AG04449 (cell line): ENCODE measurements around the gene ZNF432.
"Not testable (repeated sequence)": the region's sequence is repeated elsewhere in the genome, so short reads cannot be mapped to it uniquely, and the experiment has no call there.

Experiments used
- CTCF ChIA-PET: fragments of 350-600 bp; formaldehyde crosslinking; extraction: SDS; loops from one replicate; lab custom pipeline; 2021; ENCODE audit warnings: antibody characterized with exemption; lab: Yijun Ruan, JAX
- POLR2A ChIA-PET: fragments of 400-600, 350-600 bp; formaldehyde crosslinking; extraction: SDS; loops from one replicate; lab custom pipeline; 2020; ENCODE audit warnings: antibody characterized with exemption, inconsistent platforms; lab: Yijun Ruan, JAX
- DNase-seq: peaks from one replicate; pipeline ENCODE4 v3.0.0-alpha.2; 2010; ENCODE audit warnings: low read depth, low spot score
- H3K4me3 ChIP-seq: 2 replicates; pipeline ENCODE4 v1.5.1; 2011; ENCODE audit warnings: low read depth, mild to moderate bottlenecking, control low read depth, low read length
- CTCF ChIP-seq: IDR thresholded peaks from one replicate; pipeline ENCODE4 v1.5.1; 2011; ENCODE audit warnings: mild to moderate bottlenecking, moderate library complexity, low read length, control low read depth, inconsistent platforms; ENCODE audit not compliant: insufficient read depth; ENCODE audit errors: missing control alignments

The ZNF432 gene

DNA sequence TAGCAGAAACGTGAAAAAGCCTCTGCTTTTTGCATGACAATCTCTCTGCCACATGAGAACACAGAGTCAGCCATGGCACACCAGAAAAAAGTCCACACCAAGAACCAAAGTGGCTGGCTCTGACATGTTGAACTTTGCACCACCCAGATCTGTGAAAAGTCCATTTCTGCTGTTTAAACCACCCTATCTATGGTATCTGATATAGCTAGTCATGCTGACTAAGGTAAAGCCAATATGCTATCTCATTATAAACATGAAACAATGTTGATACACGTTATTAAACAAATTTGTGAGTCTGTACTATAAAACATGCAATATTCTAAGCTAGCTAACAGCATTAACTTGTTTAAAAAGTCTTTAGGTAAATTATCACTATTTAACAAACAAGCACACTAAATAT, 21.0 kb upstream of the ZNF432 start:
- ChIA-PET CTCF (no interaction called here), POLR2A (no interaction called here)
- no peak for DNase-seq
- no peak for TF ChIP-seq CTCF
- H3K4me3 ChIP-seq, result no peak overlapping the region

GRCh38 chr19:52066258-52066863, 17.7 kb upstream of the ZNF432 start:
- ChIA-PET CTCF (no interaction called here), POLR2A (no interaction called here)
- H3K4me3 ChIP-seq, result no peak overlapping the region
- TF ChIP-seq CTCF, result no peak
- no peak for DNase-seq

DNA sequence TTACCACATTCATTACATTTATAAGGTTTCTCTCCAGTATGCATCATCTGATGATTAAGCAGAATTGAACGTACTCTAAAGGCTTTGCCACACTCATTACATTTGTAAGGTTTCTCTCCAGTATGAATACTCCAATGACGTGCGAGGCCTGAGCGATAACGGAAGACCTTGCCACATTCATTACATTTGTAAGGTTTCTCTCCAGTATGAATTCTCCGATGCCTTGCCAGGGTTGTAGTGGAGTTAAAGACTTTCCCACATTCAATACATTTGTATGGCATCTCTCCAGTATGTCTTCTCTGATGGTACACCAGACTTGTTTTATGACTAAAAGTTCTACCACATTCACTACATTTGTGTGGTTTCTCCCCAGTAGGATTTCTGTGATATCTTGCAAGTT, 16.8 kb upstream of the ZNF432 start:
- DNase-seq, result no peak
- ChIA-PET POLR2A (no interaction called here), CTCF (no interaction called here)
- no peak overlapping the region for H3K4me3 ChIP-seq
- no peak for TF ChIP-seq CTCF

- POLR2A ChIA-PET, CTCF ChIA-PET, DNase-seq, H3K4me3 ChIP-seq: not testable (repeated sequence)
Measured at GRCh38 chr19:52056480-52056879, 7.8 kb upstream of the ZNF432 start.

- H3K4me3 ChIP-seq, CTCF ChIA-PET, DNase-seq, POLR2A ChIA-PET: not testable (repeated sequence)
Measured at GRCh38 chr19:52051736-52052135, 3.1 kb upstream of the ZNF432 start.

GRCh38 chr19:52039169-52039568, 9.5 kb downstream of the ZNF432 start:
- H3K4me3 ChIP-seq, result no peak overlapping the region
- POLR2A ChIA-PET, result no interaction called here
- CTCF ChIA-PET, result no interaction called here
- DNase-seq, result no peak
- no peak for TF ChIP-seq CTCF

- POLR2A ChIA-PET, result no interaction called here
- H3K4me3 ChIP-seq, result no peak overlapping the region
- no peak for TF ChIP-seq CTCF
- no peak for DNase-seq
- CTCF ChIA-PET, result no interaction called here
Measured at GRCh38 chr19:52034051-52034728, 14.4 kb downstream of the ZNF432 start.
